BE2C (cell line): Measurements from ENCODE around the gene PDE8A.

ENCODE experiments used
- DNase-seq: peaks from one replicate; pipeline ENCODE4 v3.0.0-alpha.2; 2020
- H3K27me3 ChIP-seq: fragments of 250-450 bp; sonication (Bioruptor Pico); 2 replicates; pipeline ENCODE4 v1.5.1; 2020; ENCODE audit warnings: mild to moderate bottlenecking
- H3K36me3 ChIP-seq: fragments of 250-450 bp; sonication (Bioruptor Pico); 2 replicates; pipeline ENCODE4 v1.5.1; 2020; ENCODE audit warnings: mild to moderate bottlenecking
- H3K4me1 ChIP-seq: fragments of 250-450 bp; sonication (Bioruptor Pico); 2 replicates; pipeline ENCODE4 v1.5.1; 2020
- H3K4me3 ChIP-seq: 2 replicates; pipeline ENCODE4 v1.5.1; 2011; ENCODE audit warnings: low read depth, low read length
- H3K9me3 ChIP-seq: fragments of 250-450 bp; sonication (Bioruptor Pico); 2 replicates; pipeline ENCODE4 v1.5.1; 2020
- CTCF ChIP-seq: IDR thresholded peaks from 2 replicates; pipeline ENCODE4 v1.5.1; 2012; ENCODE audit warnings: mild to moderate bottlenecking, low read depth, low read length

The PDE8A gene

DNA sequence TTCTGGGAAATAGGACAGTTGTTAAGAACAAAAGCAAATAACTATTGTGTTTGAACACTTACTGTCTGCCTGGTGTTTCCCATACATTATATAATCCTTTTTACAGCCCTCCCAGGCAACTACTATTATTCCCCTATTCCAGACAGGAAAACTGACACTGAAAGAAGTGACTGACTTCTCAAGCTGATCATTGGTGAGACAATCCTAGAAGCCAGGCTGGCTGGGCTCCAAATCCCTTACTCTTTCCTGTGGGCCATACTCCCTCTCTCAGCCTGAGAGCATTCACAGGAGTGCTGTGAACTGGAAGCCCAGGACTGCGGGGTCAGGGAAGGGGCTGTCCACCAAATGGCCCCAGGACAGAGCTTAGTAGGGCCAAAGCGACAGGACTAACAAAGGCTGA, 39.2 kb upstream of the PDE8A start:
- Histone ChIP-seq H3K27me3 (no peaks in the 10 kb centered on the region), H3K36me3 (no peaks in the 10 kb centered on the region), H3K9me3 (no peaks in the 10 kb centered on the region), H3K4me3 (no peak overlapping the region), H3K4me1 (no peaks in the 10 kb centered on the region)
- no peak for TF ChIP-seq CTCF
- no peak for DNase-seq

DNA sequence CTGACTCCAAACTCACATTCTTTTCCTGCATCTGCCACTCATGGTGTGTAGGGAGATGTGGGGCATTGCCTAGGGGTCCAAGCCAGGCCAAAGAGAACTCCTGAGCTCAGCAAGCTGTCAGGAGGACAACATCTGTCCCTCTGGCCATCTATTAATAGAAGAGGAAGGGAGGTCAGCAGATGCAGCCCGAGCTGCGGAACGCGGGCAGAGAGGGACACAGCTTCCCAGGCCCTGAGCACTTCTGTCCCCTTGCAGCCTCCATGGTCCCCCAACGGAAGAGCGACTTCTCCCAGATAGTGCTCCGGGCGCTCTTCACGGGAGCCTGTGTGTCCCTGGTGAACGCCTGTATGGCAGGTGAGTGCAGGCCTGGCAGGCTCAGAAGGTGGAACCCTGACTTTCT, 37.3 kb upstream of the PDE8A start:
- no peaks in the 10 kb centered on the region for H3K9me3 ChIP-seq
- no peak for DNase-seq
- no peaks in the 10 kb centered on the region for H3K4me1 ChIP-seq
- H3K36me3 ChIP-seq, result no peaks in the 10 kb centered on the region
- no peak overlapping the region for H3K4me3 ChIP-seq
- no peak for TF ChIP-seq CTCF
- no peaks in the 10 kb centered on the region for H3K27me3 ChIP-seq

GRCh38 chr15:84944861-84945260, 36.8 kb upstream of the PDE8A start:
- Histone ChIP-seq H3K4me1 (no peaks in the 10 kb centered on the region), H3K27me3 (no peaks in the 10 kb centered on the region), H3K36me3 (no peaks in the 10 kb centered on the region), H3K4me3 (no peak overlapping the region), H3K9me3 (no peaks in the 10 kb centered on the region)
- TF ChIP-seq CTCF, result no peak
- DNase-seq, result no peak

GRCh38 chr15:84946772-84947489, 34.7 kb upstream of the PDE8A start:
- Histone ChIP-seq H3K36me3 (no peaks in the 10 kb centered on the region), H3K4me3 (no peak overlapping the region), H3K9me3 (no peaks in the 10 kb centered on the region), H3K27me3 (no peaks in the 10 kb centered on the region), H3K4me1 (no peaks in the 10 kb centered on the region)
- DNase-seq, result no peak
- TF ChIP-seq CTCF, result no peak

- Histone ChIP-seq H3K36me3 (no peaks in the 10 kb centered on the region), H3K4me3 (no peak overlapping the region), H3K4me1 (no peaks in the 10 kb centered on the region), H3K9me3 (no peaks in the 10 kb centered on the region), H3K27me3 (no peaks in the 10 kb centered on the region)
- no peak for TF ChIP-seq CTCF
- DNase-seq, result no peak
Measured at GRCh38 chr15:84947947-84948830, 33.5 kb upstream of the PDE8A start.

- TF ChIP-seq CTCF, result no peak
- no peak overlapping the region for H3K4me3 ChIP-seq
- no peaks in the 10 kb centered on the region for H3K27me3 ChIP-seq
- H3K4me1 ChIP-seq, result no peaks in the 10 kb centered on the region
- no peaks in the 10 kb centered on the region for H3K9me3 ChIP-seq
- DNase-seq, result no peak
- H3K36me3 ChIP-seq, result no peaks in the 10 kb centered on the region
Measured at GRCh38 chr15:84949043-84949442, 32.6 kb upstream of the PDE8A start.
